Activated CD4-positive, alpha-beta T cell treated with anti-CD3 and anti-CD28 coated beads for 36 hours (primary cell): ENCODE results near the gene ENHO. TPM values are rescaled to one million over a fixed set of nuclear protein-coding genes. Genes with fewer than 3 reads are reported as not detected.

Source experiments
- ATAC-seq: fragments of 200-7000 bp; cut with Tn5 transposase; one replicate; pipeline ENCODE4 v1.10.0; 2021; ENCODE audit warnings: mild to moderate bottlenecking, moderate library complexity
- CTCF ChIA-PET: fragments of 350-600 bp; sonication (Branson Sonifier 250); formaldehyde crosslinking; loops from one replicate; lab custom pipeline; 2021; ENCODE audit warnings: antibody characterized with exemption; lab: Charles Lee
- POLR2A ChIA-PET: fragments of 350-600 bp; sonication (Branson Sonifier 250); formaldehyde crosslinking; loops from one replicate; lab custom pipeline; 2021; ENCODE audit warnings: antibody characterized with exemption, inconsistent platforms; lab: Charles Lee
- DNase-seq: peaks from one replicate; pipeline ENCODE4 v3.0.0-alpha.2; 2020
- H3K27ac Mint-ChIP-seq: one replicate; pipeline ENCODE4 v1.8.0; 2021; ENCODE audit warnings: mixed read lengths
- H3K27me3 Mint-ChIP-seq: one replicate; pipeline ENCODE4 v1.8.0; 2021; ENCODE audit warnings: mixed read lengths
- H3K36me3 Mint-ChIP-seq: one replicate; pipeline ENCODE4 v1.8.0; 2021; ENCODE audit warnings: low read depth, mixed read lengths
- H3K4me1 Mint-ChIP-seq: one replicate; pipeline ENCODE4 v1.8.0; 2021; ENCODE audit warnings: mixed read lengths
- H3K4me3 Mint-ChIP-seq: one replicate; pipeline ENCODE4 v1.8.0; 2021; ENCODE audit warnings: mild to moderate bottlenecking, moderate library complexity, mixed read lengths
- H3K9me3 Mint-ChIP-seq: one replicate; pipeline ENCODE4 v1.8.0; 2021; ENCODE audit warnings: low read depth, mixed read lengths
- intact Hi-C, 2 experiments: fragments of 100-400 bp; cut with DNase I in 1 of 2; cut with micrococcal nuclease in 1 of 2; formaldehyde crosslinking; loops; one replicate each; pipeline versions ENCODE4 v1.14.2 to v1.15.1; 2022 to 2024; cut with DNase I, micrococcal nuclease
- total RNA-seq, 2 experiments: library from RNA; stranded (reverse); gene quantifications; one replicate each; pipeline ENCODE4 v1.2.3, GENCODE V29; 2021

ENHO gene
- total RNA-seq, 2 experiments from 2014 or later = not detected

GRCh38 chr9:34514401-34514800, 8.4 kb downstream of the ENHO start:
- Mint-ChIP-seq H3K9me3 (no peaks in the 10 kb centered on the region), H3K27me3 (no peaks in the 10 kb centered on the region), H3K27ac (no peak overlapping the region), H3K4me3 (no peak overlapping the region), H3K4me1 (no peaks in the 10 kb centered on the region), H3K36me3 (no peaks in the 10 kb centered on the region)
- intact Hi-C loops = no loop called here
- ChIA-PET POLR2A (no interaction called here), CTCF (interaction anchor here (1.4 to 2.1 kb wide), 2 partner anchors 11 to 110 kb away, joined by 3 to 6 read pairs; no protein-coding TSS in a partner anchor)
- DNase-seq (no peak), ATAC-seq (no peak)

DNA sequence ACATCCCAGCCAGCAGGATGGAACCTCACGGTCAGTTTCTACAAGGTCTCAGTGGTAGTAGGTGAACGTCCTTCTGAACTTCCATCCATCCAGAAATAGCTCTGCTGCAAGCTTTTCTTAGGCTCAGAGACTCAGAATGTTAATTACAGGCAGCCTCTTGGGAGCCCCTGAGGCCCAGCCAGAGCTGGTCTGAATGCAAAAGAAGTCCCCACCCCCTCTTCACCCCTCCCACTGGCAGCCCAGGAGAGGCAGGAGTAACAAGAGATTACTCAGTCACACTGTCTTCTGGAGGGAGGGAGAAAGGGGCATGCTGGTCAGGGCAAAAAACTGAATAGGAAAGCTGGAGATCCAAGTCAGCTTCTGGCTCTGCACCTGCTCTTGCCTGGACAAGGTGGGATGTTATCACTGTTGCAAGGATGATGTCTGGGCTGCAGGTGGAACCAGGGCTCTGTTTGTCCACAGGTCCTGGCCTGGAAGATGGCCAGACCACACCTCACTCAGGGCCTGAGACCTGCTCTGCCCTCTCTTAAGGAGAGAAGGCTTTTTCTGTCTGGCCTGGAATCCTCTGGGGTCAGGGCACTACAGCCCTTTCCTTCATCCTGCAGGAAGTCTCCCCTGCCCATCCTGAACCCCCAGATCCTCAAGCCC, 9.1 kb downstream of the ENHO start:
- no peaks in the 10 kb centered on the region for H3K36me3 Mint-ChIP-seq
- H3K9me3 Mint-ChIP-seq = no peaks in the 10 kb centered on the region
- no peaks in the 10 kb centered on the region for H3K27me3 Mint-ChIP-seq
- intact Hi-C loops = no loop called here
- no peaks in the 10 kb centered on the region for H3K4me1 Mint-ChIP-seq
- no peak overlapping the region for H3K4me3 Mint-ChIP-seq
- DNase-seq (no peak), ATAC-seq (no peak)
- no peak overlapping the region for H3K27ac Mint-ChIP-seq
- CTCF ChIA-PET = interaction anchor here (0.7 to 2.1 kb wide), 2 partner anchors 16 to 110 kb away, joined by 3 to 6 read pairs; no protein-coding TSS in a partner anchor
- POLR2A ChIA-PET = no interaction called here

DNA sequence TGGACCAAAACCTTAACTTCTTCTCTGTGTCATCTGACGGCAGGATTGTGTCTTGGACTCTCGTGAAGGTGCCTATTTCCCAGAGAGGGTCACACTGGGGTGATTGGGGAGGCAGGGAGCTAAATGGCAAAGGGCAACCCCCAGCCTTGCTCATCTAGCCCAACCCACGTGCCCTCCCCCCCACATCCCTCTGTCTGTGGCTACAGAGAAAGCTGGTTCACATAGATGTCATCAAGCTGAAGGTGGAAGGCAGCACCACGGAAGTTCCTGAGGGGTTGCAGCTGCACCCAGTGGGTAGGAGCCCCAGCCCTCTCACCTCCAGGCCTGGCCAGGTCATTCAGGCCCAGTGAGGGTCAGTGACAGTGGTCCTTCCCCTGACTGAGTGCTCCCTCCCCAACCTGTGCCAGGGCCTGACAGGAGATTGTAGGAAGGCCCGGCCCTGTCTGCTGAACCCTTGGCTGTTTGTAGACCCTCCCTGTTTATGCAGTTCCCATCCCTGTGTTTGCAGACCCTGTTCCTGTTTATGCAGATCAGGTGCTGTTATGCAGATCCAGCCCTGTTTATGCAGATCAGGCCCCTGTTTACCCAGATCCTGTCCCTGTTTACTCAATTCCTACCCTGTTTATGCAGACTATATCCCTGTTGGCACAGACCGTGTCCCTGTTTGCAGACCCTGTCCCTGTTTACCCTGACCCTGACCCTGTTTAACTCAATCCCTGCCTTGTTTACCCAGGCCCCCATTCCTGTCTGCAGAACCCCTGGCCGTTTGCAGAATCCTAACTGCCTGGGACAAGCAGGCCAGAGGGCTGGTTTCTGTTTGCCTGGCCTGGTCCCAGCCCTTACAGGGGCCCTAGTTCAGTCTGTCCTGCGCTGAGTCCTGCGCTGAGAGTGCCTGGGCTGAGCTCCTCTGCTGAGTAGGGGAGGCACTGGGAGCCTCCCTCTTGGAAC, 10.4 kb downstream of the ENHO start:
- Mint-ChIP-seq H3K4me3 (no peak overlapping the region), H3K36me3 (no peaks in the 10 kb centered on the region), H3K27me3 (no peaks in the 10 kb centered on the region), H3K4me1 (no peaks in the 10 kb centered on the region), H3K9me3 (no peaks in the 10 kb centered on the region), H3K27ac (no peak overlapping the region)
- ATAC-seq (no peak), DNase-seq (no peak)
- intact Hi-C loops = no loop called here
- POLR2A ChIA-PET = no interaction called here
- CTCF ChIA-PET = interaction anchor here (0.7 to 3.2 kb wide), 2 partner anchors 11 to 15 kb away, joined by 3 to 14 read pairs; no protein-coding TSS in a partner anchor

DNA sequence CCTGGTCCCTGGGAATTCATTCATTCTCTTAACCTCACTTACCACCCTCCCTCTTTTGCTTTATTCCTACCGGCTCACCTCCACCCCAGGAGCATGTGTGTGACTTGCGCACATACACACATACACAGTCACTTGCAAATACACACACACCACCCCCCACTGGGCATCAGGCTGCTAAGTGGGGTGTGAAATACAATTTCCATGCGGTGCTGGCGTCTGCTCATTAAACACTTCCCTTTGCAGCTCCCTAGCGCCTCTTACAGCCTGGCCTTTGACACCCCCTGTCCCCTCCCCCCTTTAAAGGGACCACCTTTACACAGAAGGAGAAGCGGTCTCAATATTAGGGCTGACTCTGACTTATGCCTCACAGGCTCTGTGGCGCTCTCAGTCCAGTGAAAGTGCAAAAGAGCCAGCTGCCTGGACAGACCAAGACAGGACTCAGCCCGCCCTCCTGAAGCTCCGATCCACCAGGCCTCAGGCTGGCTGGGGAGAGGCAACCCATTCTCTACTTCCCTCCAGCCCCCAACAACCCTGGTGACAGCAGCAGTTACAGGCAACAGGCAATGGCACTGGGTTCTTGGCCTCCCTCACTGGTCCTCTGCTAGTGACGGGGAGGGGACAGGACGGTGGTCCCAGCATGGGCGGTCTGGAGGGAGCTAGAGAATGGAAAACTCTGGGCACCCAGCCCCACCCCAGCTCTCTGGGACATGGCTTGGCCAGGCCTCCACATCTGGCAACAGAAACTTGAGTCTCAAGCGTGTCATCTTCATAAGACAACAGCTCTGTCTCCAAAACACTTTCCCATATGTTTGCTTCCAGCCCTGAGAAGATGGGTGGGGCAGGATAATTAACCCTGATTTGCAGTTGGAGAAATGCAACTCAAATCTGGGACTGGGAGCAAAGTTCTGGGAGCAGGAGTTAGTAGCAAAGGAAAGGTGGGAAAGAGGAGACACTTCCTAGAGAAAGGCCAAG, 12.0 kb downstream of the ENHO start:
- H3K4me1 Mint-ChIP-seq = no peaks in the 10 kb centered on the region
- intact Hi-C loops = no loop called here
- no peak overlapping the region for H3K27ac Mint-ChIP-seq
- no peaks in the 10 kb centered on the region for H3K36me3 Mint-ChIP-seq
- no peak overlapping the region for H3K4me3 Mint-ChIP-seq
- DNase-seq (no peak), ATAC-seq (no peak)
- no peaks in the 10 kb centered on the region for H3K9me3 Mint-ChIP-seq
- ChIA-PET CTCF (interaction anchor here (0.7 to 3.2 kb wide), 4 partner anchors 10 to 98 kb away, joined by 3 to 14 read pairs (median 4); no protein-coding TSS in a partner anchor), POLR2A (no interaction called here)
- H3K27me3 Mint-ChIP-seq = no peaks in the 10 kb centered on the region

GRCh38 chr9:34508951-34509350, 13.8 kb downstream of the ENHO start:
- ATAC-seq = no peak

GRCh38 chr9:34508463-34508862, 14.3 kb downstream of the ENHO start:
- Mint-ChIP-seq H3K4me3 (no peak overlapping the region), H3K4me1 (no peaks in the 10 kb centered on the region), H3K27me3 (no peaks in the 10 kb centered on the region), H3K27ac (no peak overlapping the region), H3K36me3 (no peaks in the 10 kb centered on the region), H3K9me3 (no peaks in the 10 kb centered on the region)
- CTCF ChIA-PET = no interaction called here
- intact Hi-C loops = loop anchor here in 1 of 2 experiments (5.0 kb wide), 1 partner anchor 84 kb away; no protein-coding TSS in a partner anchor
- DNase-seq = no peak
- POLR2A ChIA-PET = no interaction called here
- no peak for ATAC-seq

More at GRCh38 chr9:34508951-34509350, 13.8 kb downstream of the ENHO start:
- H3K36me3 Mint-ChIP-seq = no peaks in the 10 kb centered on the region
- POLR2A ChIA-PET = no interaction called here
- no peak overlapping the region for H3K27ac Mint-ChIP-seq
- H3K4me3 Mint-ChIP-seq = no peak overlapping the region
- intact Hi-C loops = loop anchor here in 1 of 2 experiments (5.0 kb wide), 1 partner anchor 83 kb away; no protein-coding TSS in a partner anchor
- H3K27me3 Mint-ChIP-seq = no peaks in the 10 kb centered on the region
- no peaks in the 10 kb centered on the region for H3K4me1 Mint-ChIP-seq
- no peak for DNase-seq
- CTCF ChIA-PET = no interaction called here
- no peaks in the 10 kb centered on the region for H3K9me3 Mint-ChIP-seq

GRCh38 chr9:34507966-34508365, 14.8 kb downstream of the ENHO start:
- ChIA-PET CTCF (no interaction called here), POLR2A (no interaction called here)
- Mint-ChIP-seq H3K9me3 (no peaks in the 10 kb centered on the region), H3K4me3 (no peak overlapping the region), H3K27ac (no peak overlapping the region), H3K27me3 (no peaks in the 10 kb centered on the region), H3K4me1 (no peaks in the 10 kb centered on the region), H3K36me3 (no peaks in the 10 kb centered on the region)
- DNase-seq (no peak), ATAC-seq (no peak)
- intact Hi-C loops = loop anchor here in 1 of 2 experiments (5.0 kb wide), 1 partner anchor 84 kb away; no protein-coding TSS in a partner anchor

- ATAC-seq (no peak), DNase-seq (no peak)
- Mint-ChIP-seq H3K27ac (no peak overlapping the region), H3K36me3 (no peaks in the 10 kb centered on the region), H3K27me3 (no peaks in the 10 kb centered on the region), H3K9me3 (no peaks in the 10 kb centered on the region), H3K4me3 (no peak overlapping the region), H3K4me1 (no peaks in the 10 kb centered on the region)
- ChIA-PET CTCF (interaction anchor here (0.7 kb wide), 1 partner anchor 18 kb away, joined by 4 read pairs; no protein-coding TSS in a partner anchor), POLR2A (no interaction called here)
- intact Hi-C loops = loop anchor here in 1 of 2 experiments (5.0 kb wide), 1 partner anchor 85 kb away; no protein-coding TSS in a partner anchor
These were observed 15.2 kb downstream of the ENHO start for GRCh38 chr9:34507556-34507955.

DNA sequence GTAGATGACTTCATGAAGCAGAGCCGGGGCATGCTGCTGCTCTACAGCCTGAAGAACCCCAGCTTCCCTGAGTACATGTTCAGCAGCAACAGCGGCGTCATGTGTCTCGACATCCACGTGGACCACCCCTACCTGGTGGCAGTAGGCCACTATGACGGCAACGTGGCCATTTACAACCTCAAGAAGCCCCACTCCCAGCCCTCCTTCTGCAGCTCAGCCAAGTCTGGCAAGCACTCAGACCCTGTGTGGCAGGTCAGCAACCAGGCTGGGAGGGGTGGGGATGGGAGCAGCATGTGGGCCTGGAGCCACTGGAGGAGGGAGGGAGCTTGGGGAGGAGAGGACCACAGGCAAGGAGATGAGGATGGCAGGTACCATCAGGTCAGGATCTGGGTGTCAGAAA, 16.2 kb downstream of the ENHO start:
- CTCF ChIA-PET = interaction anchor here (1.3 kb wide), 1 partner anchor 101 kb away, joined by 3 read pairs; no protein-coding TSS in a partner anchor

GRCh38 chr9:34505370-34506120, 17.2 kb downstream of the ENHO start:
- H3K4me1 Mint-ChIP-seq = peaks cover under 1% of the 10 kb centered on the region
- no peaks in the 10 kb centered on the region for H3K9me3 Mint-ChIP-seq
- ChIA-PET POLR2A (no interaction called here), CTCF (interaction anchor here (0.6 to 1.3 kb wide), 5 partner anchors 69 to 702 kb away, joined by 3 to 4 read pairs (median 3); no protein-coding TSS in a partner anchor)
- H3K27me3 Mint-ChIP-seq = no peaks in the 10 kb centered on the region
- DNase-seq = no peak
- H3K27ac Mint-ChIP-seq = no peak overlapping the region
- no peak overlapping the region for H3K4me3 Mint-ChIP-seq
- no peaks in the 10 kb centered on the region for H3K36me3 Mint-ChIP-seq
- intact Hi-C loops = loop anchor here in 1 of 2 experiments (5.0 kb wide), 1 partner anchor 87 kb away; no protein-coding TSS in a partner anchor
- ATAC-seq = no peak

More for the DNA sequence above, 16.2 kb downstream of the ENHO start:
- Mint-ChIP-seq H3K4me3 (no peak overlapping the region), H3K27me3 (no peaks in the 10 kb centered on the region), H3K27ac (no peak overlapping the region), H3K4me1 (no peaks in the 10 kb centered on the region), H3K36me3 (no peaks in the 10 kb centered on the region), H3K9me3 (no peaks in the 10 kb centered on the region)
- POLR2A ChIA-PET = no interaction called here
- no peak for DNase-seq
- intact Hi-C loops = loop anchor here in 1 of 2 experiments (5.0 kb wide), 1 partner anchor 86 kb away; no protein-coding TSS in a partner anchor
- no peak for ATAC-seq
